A172 (cell line): ENCODE measurements around the gene SH2D7. TPM values are rescaled to one million over a fixed set of nuclear protein-coding genes. Genes with fewer than 3 reads are reported as not detected.
A peak's percentile ranks its signal among the peaks of the same experiment; 100 is the strongest.
"Not testable (repeated sequence)": the region's sequence is repeated elsewhere in the genome, so short reads cannot be mapped to it uniquely, and the experiment has no call there.

ENCODE experiments used
- DNase-seq: peaks from one replicate; pipeline ENCODE4 v3.0.0-alpha.2; 2015; ENCODE audit warnings: low spot score
- total RNA-seq: library from RNA; depleted of rRNA; stranded (reverse); fragments of >200 nt; shearing (Covaris generic); gene quantifications from 2 replicates; pipeline ENCODE4 v1.2.3, GENCODE V29; 2014; rRNA removed

The SH2D7 gene
- total RNA-seq, 1 experiment from 2014 or later, result not detected

DNA sequence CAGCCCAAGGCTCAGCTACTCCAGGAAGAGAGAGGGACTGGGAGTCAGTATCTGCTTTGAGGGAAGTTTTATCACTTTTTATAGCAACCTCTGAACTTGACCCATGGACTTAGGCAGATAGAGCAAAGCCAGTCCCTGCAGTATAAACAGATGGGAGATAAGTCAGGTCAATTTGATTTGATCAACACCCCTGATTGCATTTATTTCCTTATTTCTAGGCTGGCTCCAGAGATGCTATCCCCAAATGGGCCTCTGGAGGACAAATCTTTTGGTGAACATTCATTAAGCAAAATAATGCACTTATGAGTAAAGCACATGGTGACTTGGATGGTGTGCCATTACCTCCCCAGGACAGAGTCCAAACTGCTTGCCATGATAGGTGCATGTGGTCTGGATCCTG, 47.9 kb downstream of the SH2D7 start:
- no peak for DNase-seq

DNA sequence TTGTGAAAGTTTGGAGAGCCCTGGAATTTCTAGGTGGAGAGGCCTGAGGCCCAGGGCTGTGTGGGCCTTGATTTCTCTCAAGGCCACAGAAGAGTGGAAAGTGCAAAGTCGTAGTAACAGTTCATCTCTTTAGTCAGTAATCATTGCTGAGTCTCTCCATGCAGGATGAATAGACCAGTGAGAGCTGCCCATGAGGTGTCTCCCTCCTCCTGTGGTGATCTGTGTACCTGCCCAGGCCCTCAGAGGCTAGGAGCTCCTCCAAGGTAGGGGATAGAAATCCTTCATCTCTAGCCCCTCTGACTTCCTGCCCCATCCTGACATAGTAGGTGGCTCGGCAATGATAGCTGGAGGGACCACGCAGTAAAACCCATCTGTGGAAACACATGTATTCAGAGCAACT, 50.0 kb downstream of the SH2D7 start:
- DNase-seq, result no peak

DNA sequence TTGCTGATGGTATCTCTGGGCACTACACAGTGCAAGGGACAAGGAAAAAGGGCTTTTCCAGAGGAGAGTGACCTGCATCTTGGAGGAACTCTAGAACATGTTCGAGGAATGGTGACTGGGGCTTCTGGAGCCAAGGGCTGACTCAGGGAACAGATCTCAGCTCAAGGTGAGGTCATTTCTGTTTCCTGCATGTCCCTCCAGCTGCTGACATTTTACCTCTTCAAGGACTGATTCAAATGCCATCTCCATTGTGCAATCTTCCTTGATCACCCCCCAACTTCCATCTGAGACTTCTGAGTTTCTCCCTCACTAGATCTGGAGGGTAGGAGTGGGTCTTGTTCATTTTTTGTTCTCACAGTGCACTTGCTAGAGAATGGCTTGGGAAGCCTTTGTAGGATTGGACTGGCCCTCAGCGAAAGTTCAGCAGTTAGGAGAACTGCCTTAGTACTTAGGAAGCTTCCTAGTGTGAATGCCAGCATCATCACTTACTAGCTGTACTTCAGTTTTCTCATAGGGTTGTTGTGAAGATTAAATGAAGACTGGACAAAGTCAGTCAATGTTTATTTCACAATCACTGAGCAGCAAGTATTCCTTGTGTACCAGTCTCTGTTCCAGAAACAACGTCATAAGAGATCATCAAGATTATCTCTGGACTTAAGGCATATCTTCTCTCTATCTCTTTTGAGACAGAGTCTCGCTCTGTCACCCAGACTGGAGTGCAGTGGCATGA, 54.2 kb downstream of the SH2D7 start:
- no peak for DNase-seq

DNA sequence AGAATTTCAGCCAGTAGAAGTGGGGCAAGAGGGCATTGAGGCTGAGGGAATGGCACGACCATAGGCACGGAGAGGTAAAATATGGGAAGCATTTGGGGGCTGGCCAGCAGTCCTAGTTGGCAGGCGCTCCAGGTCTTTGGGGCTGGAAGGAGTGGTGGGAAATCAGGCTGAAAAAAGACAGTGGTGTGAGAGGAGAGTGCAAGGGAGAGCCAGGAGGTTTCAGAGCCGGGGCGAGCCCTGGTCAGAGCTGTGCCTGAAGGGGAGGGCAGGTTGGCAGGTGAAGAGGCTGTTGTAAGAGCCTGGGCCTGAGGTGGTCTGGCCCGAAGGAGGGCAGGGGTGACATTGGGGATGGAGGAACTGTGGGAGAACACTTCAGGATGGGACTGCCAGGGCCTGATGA, 55.2 kb downstream of the SH2D7 start:
- DNase-seq, result no peak

DNA sequence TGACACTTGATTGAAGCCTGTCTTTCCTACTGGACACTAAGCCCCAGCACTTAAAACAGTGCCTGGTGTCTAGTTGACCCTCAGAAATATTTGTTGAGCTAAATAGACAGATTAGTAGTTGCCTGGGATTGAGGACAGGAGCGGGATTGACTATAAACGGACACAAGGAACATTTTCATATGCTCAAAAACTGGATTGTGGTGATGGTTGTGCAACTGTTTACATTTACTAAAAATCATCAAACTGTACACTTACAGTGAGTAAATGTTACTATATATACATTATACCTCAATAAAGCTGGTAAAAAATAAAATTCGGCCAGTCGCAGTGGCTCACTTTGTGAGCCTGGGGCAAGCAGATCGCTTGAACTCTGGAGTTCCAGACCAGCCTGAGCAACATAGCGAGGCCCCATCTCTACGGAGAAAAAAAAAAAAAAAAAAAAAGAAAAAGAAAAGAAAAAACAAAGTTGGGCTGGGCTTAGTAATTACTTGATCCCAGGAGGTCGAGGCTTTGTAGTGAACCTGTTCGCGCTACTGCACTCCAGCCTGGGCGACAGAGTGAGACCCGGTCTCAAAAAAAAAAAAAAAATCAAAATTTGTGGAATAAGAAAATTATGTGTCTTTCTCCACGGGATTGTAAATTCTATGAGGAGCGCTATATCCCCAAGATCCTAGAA, 56.2 kb downstream of the SH2D7 start:
- DNase-seq, result no peak

DNA sequence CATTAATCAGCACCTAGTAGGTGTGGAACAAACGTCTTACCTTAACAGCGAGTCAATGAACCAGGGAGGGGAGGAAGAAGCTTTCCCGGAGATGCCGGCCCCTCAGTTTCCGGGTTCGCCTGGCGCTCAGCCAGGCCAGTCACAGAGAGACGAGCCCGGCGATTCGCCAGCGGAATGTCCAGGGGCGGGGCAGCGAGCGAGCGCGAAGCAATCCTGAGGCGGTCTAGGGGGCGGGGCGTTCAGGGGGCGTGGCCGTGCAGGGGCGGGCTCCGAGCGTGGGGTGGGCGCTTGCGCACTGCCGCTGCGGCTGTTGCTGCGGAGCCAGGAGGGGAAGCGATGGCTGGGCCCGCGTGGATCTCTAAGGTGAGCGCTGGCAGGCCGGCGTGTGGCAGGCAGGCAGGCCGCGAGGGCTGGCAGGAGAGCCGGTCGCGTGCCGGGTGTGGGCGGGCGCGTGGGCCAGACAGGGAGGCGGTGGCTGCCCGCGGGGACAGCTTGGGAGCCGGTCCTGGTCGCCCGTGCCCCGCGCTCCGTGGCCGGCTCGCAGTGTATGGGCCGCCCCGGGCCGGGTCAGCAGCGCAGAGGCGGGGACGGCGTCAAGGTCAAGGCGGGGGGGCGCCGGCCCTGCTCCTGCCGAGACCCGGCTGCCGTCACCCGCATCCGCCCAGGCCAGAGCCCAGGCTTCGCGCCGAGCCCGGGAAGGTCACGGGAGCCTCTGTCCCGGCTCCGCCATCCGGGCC, 56.9 kb downstream of the SH2D7 start, which contains the start of gene IDH3A:
IDH3A (plus strand) TSS at position 295 of the 737 bp plus-strand sequence; CDS start at position 337, 42 bp downstream.
- DNase-seq, result peak; percentile 86

DNA sequence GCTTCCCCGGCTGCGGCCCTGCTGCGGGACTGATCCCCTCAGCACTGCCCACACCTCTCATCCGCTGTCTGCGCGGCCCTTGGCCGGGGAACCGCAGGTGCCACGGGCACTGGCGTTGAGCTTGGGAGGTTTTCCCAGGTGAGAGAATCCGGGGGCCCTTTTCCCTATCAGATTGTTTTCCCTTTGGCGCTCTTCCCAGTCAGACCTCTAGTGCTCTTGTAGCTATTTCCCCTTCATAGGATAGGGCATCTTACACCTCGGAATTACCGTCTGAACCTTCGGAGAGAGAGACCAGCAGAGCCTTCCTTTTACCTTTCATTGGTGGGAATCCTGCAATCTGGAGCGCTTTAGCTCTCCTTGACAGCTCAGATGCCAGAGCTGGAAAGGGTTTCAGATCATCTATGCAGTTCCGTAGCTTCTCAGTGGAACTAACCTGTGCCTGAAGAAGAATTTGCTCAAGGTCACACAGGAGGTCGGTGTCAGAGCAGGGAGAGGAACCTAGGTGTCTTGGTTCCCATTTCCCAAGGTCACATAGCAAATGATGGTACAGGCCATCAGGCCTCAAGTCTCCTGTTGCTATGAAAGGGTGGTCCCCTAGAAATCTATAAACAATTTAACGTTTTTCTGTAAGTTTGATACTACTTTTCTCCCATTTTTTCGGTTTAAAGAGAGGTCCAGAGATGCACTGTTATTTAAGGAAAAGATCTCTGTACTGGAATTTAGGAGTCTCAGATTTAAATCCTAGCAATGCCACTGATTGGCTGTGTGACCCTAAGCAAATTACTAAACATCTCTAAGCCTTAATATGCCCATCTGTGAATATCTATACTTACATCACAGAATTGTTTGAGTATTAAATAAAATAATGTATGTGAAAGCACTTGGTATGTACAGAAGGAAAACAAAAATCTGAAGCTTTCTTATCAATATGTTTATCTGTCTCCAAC, 57.7 kb downstream of the SH2D7 start:
- peak; percentile 19 for DNase-seq

DNA sequence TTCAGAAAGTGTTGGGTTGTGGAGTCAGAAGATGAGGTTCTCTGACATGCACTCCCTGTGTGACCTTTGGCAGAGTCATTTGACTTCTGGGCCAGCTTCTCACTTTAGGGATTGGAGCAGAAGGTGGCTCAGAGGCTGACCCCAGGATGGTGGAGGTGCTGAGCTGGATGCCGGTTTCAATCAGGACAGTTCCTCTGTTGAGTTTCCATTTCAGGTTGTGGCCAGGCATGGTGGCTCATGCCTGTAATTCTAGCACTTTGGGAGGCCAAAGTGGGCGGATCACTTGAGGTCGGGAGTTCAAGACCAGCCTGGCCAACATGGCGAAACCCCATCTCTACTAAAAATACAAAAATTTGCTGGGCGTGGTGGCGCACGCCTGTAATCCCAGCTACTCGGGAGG, 58.7 kb downstream of the SH2D7 start:
- not testable (repeated sequence) for DNase-seq

Other genes with a start within 250 kb of the SH2D7 start
- 14.5 and 14.9 TPM in 2 replicates for gene TBC1D2B, start 14.8 kb upstream of the SH2D7 start, total RNA-seq
- 10.7 and 14.4 TPM in 2 replicates for gene CIB2, start 38.9 kb downstream of the SH2D7 start, total RNA-seq
- gene IDH3A, start 56.8 kb downstream of the SH2D7 start, total RNA-seq, result 66.2 and 71.5 TPM in 2 replicates
- not detected in 2 replicates for gene ACSBG1, start 142.0 kb downstream of the SH2D7 start, total RNA-seq
- not detected in 2 replicates for gene DNAJA4, start 172.0 kb downstream of the SH2D7 start, total RNA-seq
- 71.9 and 86.4 TPM in 2 replicates for gene SKIC8, start 207.0 kb downstream of the SH2D7 start, total RNA-seq
- not detected in 2 replicates for gene CRABP1, start 247.8 kb downstream of the SH2D7 start, total RNA-seq